HG03159 (cell line): ENCODE measurements around the gene OR7D4.
"Not testable (repeated sequence)": the region's sequence is repeated elsewhere in the genome, so short reads cannot be mapped to it uniquely, and the experiment has no call there.

ENCODE experiments used
- ATAC-seq: cut with Tn5 transposase; IDR thresholded peaks from one replicate; pipeline ENCODE4 v1.9.1; 2021; ENCODE audit warnings: mild to moderate bottlenecking, moderate library complexity; ENCODE audit not compliant: unreplicated experiment

OR7D4 gene

GRCh38 chr19:9219489-9219888, at the start of gene OR7D4:
Gene OR7D4, minus strand, starts transcription at chr19:9219589. Its CDS starts 4,752 bp downstream, at chr19:9214837.
- ATAC-seq: no peak

- ATAC-seq: no peak
These were observed 31.8 kb upstream of the OR7D4 start for GRCh38 chr19:9251236-9251635.

- no peak for ATAC-seq
These were observed 31.2 kb upstream of the OR7D4 start, which contains the start of gene OR7E24 for GRCh38 chr19:9250630-9251029. Gene OR7E24, plus strand, starts transcription at chr19:9250930. Its CDS starts 114 bp downstream, at chr19:9251044.

GRCh38 chr19:9205501-9206113, 13.8 kb downstream of the OR7D4 start:
- ATAC-seq: no peak

GRCh38 chr19:9198044-9198443, 21.3 kb downstream of the OR7D4 start:
- not testable (repeated sequence) for ATAC-seq

- no peak for ATAC-seq
These were observed 29.9 kb downstream of the OR7D4 start for GRCh38 chr19:9189535-9189934.

GRCh38 chr19:9187191-9187590, 32.2 kb downstream of the OR7D4 start:
- no peak for ATAC-seq

- no peak for ATAC-seq
These were observed 36.4 kb downstream of the OR7D4 start for GRCh38 chr19:9183000-9183399.

- ATAC-seq: no peak
These were observed 40.5 kb downstream of the OR7D4 start, which contains the start of gene OR7D2 for GRCh38 chr19:9178901-9179300. Gene OR7D2, plus strand, starts transcription at chr19:9178979. Its CDS starts 6,803 bp downstream, at chr19:9185782.

GRCh38 chr19:9175326-9175725, 44.1 kb downstream of the OR7D4 start:
- ATAC-seq: no peak

- ATAC-seq: no peak
These were observed 47.9 kb downstream of the OR7D4 start for GRCh38 chr19:9171393-9171991.

GRCh38 chr19:9166846-9167245, 52.5 kb downstream of the OR7D4 start:
- no peak for ATAC-seq

- ATAC-seq: no peak
These were observed 54.1 kb downstream of the OR7D4 start for GRCh38 chr19:9165261-9165660.

GRCh38 chr19:9161427-9161826, 58.0 kb downstream of the OR7D4 start:
- no peak for ATAC-seq
